Body of pancreas (tissue), 4 donors: ENCODE results near the gene MICB. TPM values are rescaled to one million over a fixed set of nuclear protein-coding genes. Genes with fewer than 3 reads are reported as not detected.
"Not testable (repeated sequence)": the region's sequence is repeated elsewhere in the genome, so short reads cannot be mapped to it uniquely, and the experiment has no call there.

ENCODE experiments used
- ATAC-seq: fragments of 150-250 bp; one replicate; pipeline ENCODE4 v1.9.1; 2016
- DNase-seq, 4 donors: peaks; one replicate each; pipeline ENCODE4 v3.0.0-alpha.2; 2019
- H3K27ac ChIP-seq, 4 donors: fragments of 200-600 bp; sonication (generic); 1 replicate in 3 of 4; 2 replicates in 1 of 4; pipeline versions ENCODE4 v1.5.1 to v1.6.1; 2016 to 2019; ENCODE audit warnings: mild to moderate bottlenecking in 1 of 4, mixed read lengths in 1 of 4, moderate library complexity in 1 of 4
- H3K27me3 ChIP-seq, 2 donors: fragments of 200-600 bp; sonication (generic); one replicate each; pipeline ENCODE4 v1.6.0; 2016; ENCODE audit warnings: mild to moderate bottlenecking in 1 of 2
- H3K36me3 ChIP-seq, 2 donors: fragments of 200-600 bp; sonication (generic); replicated peaks in 1 of 2; 2 replicates each; pipeline ENCODE4 v1.5.1; 2016; ENCODE audit warnings: low read depth in 2 of 2; ENCODE audit not compliant: insufficient read depth in 1 of 2
- H3K4me1 ChIP-seq: fragments of 200-600 bp; sonication (generic); one replicate; pipeline ENCODE4 v1.6.0; 2016
- H3K4me3 ChIP-seq, 2 donors: fragments of 200-600 bp; sonication (generic); 1 replicate in 1 of 2; 2 replicates in 1 of 2; pipeline ENCODE4 v1.5.1; 2016 to 2019
- H3K9me3 ChIP-seq, 3 donors: fragments of 200-600 bp; sonication (generic); 1 replicate in 2 of 3; 2 replicates in 1 of 3; pipeline ENCODE4 v1.5.1; 2016
- CTCF ChIP-seq, 7 experiments: fragments of 450-650 bp in 4 of 7; fragments of 200-600 bp in 3 of 7; sonication (generic) in 3 of 7; IDR thresholded peaks; one replicate each; pipeline ENCODE4 v1.5.1; 2016 to 2019; ENCODE audit warnings: antibody characterized with exemption in 7 of 7
- POLR2A ChIP-seq, 3 donors: fragments of 450-650 bp; IDR thresholded peaks; one replicate each; pipeline ENCODE4 v1.6.1; 2016; ENCODE audit warnings: antibody characterized with exemption in 3 of 3, mild to moderate bottlenecking in 2 of 3
- WGBS, 2 donors: methylation state at CpG; one replicate each; pipeline ENCODE4 v1.1.5; 2017; 5-methylcytosine and 5-hydroxymethylcytosine counted together
- intact Hi-C: fragments of 100-400 bp; cut with DNase I; formaldehyde crosslinking; loops from one replicate; pipeline ENCODE4 v1.15.1; 2023
- total RNA-seq, 2 donors: library from RNA; depleted of rRNA; stranded (reverse); fragments of >200 nt; gene quantifications; one replicate each; pipeline ENCODE4 v1.1.0, GENCODE V29; 2016

MICB gene
- total RNA-seq, 2 donors from 2014 or later: 0.78 TPM; not detected in 1

- intact Hi-C loops: no loop called here
- no peak overlapping the region for H3K4me3 ChIP-seq
- no peak for TF ChIP-seq POLR2A (IDR thresholded peaks at IDR 0.05)
- TF ChIP-seq CTCF (IDR thresholded peaks at IDR 0.05): no peak
- H3K27ac ChIP-seq: no peak overlapping the region
- DNase-seq (no peak), ATAC-seq (no peak)
- peaks cover 12% of the 10 kb centered on the region for H3K4me1 ChIP-seq
- no peaks in the 10 kb centered on the region for H3K36me3 ChIP-seq
- no peaks in the 10 kb centered on the region for H3K9me3 ChIP-seq
- H3K27me3 ChIP-seq: no peaks in the 10 kb centered on the region
Measured at GRCh38 chr6:31502586-31502985, 4.6 kb downstream of the MICB start.

- H3K27ac ChIP-seq, H3K27me3 ChIP-seq, intact Hi-C loops, H3K4me1 ChIP-seq, H3K9me3 ChIP-seq, DNase-seq, H3K4me3 ChIP-seq, ATAC-seq, H3K36me3 ChIP-seq: not testable (repeated sequence)
- WGBS, 2 donors: 46 to 100% methylated on average over 1 to 2 of the region's 2 CpGs
Measured at GRCh38 chr6:31509036-31509435, 11.1 kb downstream of the MICB start.

GRCh38 chr6:31510007-31510406 is 12.1 kb downstream of the MICB start:
- Histone ChIP-seq H3K4me3 (no peak overlapping the region), H3K36me3 (no peaks in the 10 kb centered on the region), H3K27ac (no peak overlapping the region), H3K4me1 (no peaks in the 10 kb centered on the region), H3K27me3 (no peaks in the 10 kb centered on the region), H3K9me3 (no peaks in the 10 kb centered on the region)
- WGBS, 2 donors: 49 to 69% methylated on average over 4 of the region's 4 CpGs
- DNase-seq: no peak
- no peak for ATAC-seq
- intact Hi-C loops: no loop called here
- TF ChIP-seq CTCF (IDR thresholded peaks at IDR 0.05): no peak
- TF ChIP-seq POLR2A (IDR thresholded peaks at IDR 0.05): no peak

GRCh38 chr6:31513456-31514165 is 15.7 kb downstream of the MICB start:
- H3K36me3 ChIP-seq: no peaks in the 10 kb centered on the region
- no peaks in the 10 kb centered on the region for H3K9me3 ChIP-seq
- intact Hi-C loops: no loop called here
- H3K4me1 ChIP-seq: no peaks in the 10 kb centered on the region
- DNase-seq (no peak), ATAC-seq (no peak)
- TF ChIP-seq CTCF (IDR thresholded peaks at IDR 0.05): no peak
- no peak for TF ChIP-seq POLR2A (IDR thresholded peaks at IDR 0.05)
- no peak overlapping the region for H3K4me3 ChIP-seq
- H3K27ac ChIP-seq: no peak overlapping the region
- H3K27me3 ChIP-seq: no peaks in the 10 kb centered on the region
- WGBS, 2 donors: 66 to 70% methylated on average over 4 to 5 of the region's 5 CpGs

GRCh38 chr6:31521835-31522234 is 23.9 kb downstream of the MICB start:
- H3K27ac ChIP-seq: no peak overlapping the region
- intact Hi-C loops: no loop called here
- no peak overlapping the region for H3K4me3 ChIP-seq
- H3K36me3 ChIP-seq: no peaks in the 10 kb centered on the region
- no peaks in the 10 kb centered on the region for H3K27me3 ChIP-seq
- no peaks in the 10 kb centered on the region for H3K9me3 ChIP-seq
- no peak for ATAC-seq
- WGBS, 2 donors: 68 to 78% methylated on average over 3 of the region's 3 CpGs
- no peak for DNase-seq
- no peaks in the 10 kb centered on the region for H3K4me1 ChIP-seq
- no peak for TF ChIP-seq POLR2A (IDR thresholded peaks at IDR 0.05)
- TF ChIP-seq CTCF (IDR thresholded peaks at IDR 0.05): no peak
